Middle frontal gyrus (tissue), 1 donor: Measurements from ENCODE around the gene PSMD9.
"Not testable (repeated sequence)": the region's sequence is repeated elsewhere in the genome, so short reads cannot be mapped to it uniquely, and the experiment has no call there.

Source experiments
- DNase-seq: peaks from one replicate; pipeline ENCODE4 v3.0.0-alpha.2; 2015; ENCODE audit warnings: low spot score; ENCODE audit errors: extremely low spot score

The PSMD9 gene

DNA sequence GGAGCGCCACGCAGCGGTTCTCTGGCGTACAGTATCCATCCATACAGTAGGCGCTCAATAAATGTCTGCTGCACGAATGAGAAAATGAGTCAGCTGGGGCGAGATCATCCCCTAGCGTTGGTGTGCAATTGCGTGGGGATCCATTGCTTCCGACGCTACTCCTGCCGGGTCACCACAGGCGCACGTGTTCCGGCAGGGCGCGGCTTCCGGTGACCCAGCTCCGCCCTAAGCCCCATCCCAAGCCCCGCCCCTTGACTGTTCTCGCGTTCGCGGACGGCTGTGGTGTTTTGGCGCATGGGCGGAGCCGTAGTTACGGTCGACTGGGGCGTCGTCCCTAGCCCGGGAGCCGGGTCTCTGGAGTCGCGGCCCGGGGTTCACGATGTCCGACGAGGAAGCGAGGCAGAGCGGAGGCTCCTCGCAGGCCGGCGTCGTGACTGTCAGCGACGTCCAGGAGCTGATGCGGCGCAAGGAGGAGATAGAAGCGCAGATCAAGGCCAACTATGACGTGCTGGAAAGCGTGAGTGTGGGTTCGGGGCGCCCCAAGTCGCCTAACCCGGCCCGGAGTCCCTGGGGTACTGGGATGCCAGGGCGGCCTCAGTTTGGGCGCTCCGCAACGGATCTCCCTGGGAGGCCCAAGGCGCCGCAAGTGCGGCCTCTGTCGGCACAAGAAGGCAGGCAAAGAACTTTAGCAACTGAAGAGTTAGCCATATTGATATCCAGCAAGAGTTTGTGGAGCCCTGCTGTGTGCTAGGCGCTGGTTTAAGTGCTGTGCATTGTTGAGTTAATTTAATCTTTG is at the start of gene PSMD9:
Gene PSMD9 (plus strand): TSS at position 313 of the 796 bp plus-strand sequence. CDS start 67 bp downstream, at position 380.
- peak; percentile 93 for DNase-seq

DNA sequence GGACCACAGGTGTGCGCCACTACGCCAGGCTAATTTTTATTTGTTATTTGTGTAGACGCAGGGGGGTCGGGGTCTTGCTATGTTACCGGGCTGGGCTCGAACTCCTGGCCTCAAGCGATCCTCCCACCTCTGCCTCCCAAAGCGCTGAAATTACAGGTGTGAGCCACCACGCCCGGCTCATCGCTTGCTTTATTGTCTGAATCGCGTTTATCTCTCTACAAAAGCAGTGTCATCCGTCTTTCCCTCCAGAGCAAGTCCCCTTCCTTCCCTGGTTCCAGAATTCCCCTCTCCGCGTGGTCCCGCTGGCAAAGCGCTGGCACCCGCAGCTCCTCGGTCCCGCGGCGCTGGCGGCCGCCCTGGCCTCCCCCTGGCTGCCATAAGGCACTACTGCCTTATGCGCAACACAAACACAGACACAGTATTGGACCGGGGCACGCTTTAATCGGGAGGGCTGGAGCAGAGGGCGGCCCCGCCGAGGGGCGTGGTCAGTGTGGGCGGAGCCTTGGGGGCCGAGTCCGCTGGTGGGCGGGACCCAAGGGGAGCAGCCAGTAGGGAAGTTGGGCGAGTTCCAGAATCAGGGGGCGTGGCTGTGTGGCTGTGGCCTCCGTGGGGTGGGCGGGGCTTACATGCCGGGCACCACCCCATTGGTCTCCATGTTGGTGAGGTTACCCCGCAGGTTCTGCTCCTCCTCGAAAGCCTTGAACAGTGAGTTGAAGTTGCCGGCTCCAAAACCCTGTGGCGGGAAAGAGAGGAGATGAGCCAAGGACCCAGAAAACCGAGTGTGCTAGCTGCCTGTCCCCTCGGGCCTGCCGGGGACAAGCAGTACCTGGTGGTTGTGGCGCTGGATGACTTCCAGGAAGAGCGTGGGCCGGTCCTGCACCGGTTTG is 49.2 kb upstream of the PSMD9 start:
- peak; percentile 84 for DNase-seq

DNA sequence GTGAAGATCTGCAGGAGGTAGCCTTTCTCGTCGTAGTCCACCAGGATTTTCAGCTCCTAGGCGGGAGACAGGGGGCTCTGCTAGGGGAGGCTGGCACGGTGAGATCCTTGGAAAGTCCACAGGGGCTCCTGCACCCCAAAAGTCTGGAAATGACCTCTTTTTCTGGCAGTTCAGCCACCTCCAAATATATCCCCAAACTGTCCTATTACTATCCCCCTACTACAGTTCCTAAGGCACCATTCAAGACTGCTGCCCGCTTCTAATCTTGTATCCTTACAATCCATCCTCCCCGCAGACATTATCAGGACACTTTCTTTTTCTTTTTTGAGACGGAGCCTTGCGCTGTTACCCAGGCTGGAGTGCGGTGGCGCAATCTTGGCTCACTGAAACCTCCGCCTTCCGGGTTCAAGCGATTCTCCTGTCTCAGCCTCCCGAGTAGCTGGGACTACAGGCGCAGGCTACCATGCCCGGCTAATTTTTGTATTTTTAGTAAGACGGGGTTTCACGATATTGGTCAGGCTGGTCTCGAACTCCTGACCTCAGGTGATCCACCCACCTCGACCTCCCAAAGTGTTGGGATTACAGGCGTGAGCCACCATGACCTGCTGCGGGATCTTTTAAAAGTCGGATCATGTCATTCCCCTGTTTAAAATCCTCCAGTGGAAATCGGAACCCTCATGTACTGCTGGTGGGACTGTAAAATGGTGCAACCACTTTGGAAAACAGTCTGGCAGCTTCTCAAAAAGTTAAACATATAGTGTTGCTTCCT is 48.4 kb upstream of the PSMD9 start:
- no peak for DNase-seq

GRCh38 chr12:121843236-121843982 is 45.2 kb upstream of the PSMD9 start:
- no peak for DNase-seq

- no peak for DNase-seq
Observed at GRCh38 chr12:121845701-121846100, 42.9 kb upstream of the PSMD9 start.

DNA sequence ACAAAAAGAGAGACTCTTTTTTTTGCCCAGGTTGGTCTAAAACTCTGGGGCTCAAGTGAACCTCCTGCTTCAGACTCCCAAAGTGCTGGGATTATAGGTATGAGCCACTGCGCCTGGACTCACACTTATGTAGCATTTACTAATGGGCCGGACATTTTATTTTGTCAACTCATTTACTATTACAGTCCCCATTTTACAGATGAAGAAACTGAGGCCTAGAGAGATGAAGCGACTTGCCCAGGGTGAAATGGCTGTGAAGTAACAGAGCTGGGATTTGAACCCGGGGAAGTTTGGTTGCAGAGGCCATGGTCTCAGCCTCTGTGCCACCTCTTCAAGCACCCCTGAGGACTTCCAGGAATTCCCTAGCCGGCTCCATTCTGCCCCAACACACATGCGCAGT is 39.4 kb upstream of the PSMD9 start:
- DNase-seq, result no peak

DNA sequence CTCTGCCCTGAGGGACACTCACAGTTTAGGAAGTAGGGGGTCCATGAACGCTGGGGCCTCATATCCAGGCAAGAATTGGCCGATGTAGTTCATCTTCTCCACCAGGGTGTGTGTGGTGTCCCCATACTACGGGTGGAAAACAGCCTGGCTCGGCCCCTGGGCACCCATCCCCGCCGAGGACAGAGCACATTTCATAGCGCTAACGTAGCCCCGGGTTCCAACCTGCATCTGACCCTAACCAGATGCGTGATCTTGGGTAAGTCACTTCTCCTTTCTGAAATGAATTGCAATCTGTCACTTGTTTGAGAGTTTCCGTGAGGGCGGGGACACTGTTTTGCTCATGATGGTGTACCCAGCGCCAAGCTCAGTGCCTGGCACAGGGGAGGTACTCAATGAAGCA is 38.9 kb upstream of the PSMD9 start:
- DNase-seq, result no peak

DNA sequence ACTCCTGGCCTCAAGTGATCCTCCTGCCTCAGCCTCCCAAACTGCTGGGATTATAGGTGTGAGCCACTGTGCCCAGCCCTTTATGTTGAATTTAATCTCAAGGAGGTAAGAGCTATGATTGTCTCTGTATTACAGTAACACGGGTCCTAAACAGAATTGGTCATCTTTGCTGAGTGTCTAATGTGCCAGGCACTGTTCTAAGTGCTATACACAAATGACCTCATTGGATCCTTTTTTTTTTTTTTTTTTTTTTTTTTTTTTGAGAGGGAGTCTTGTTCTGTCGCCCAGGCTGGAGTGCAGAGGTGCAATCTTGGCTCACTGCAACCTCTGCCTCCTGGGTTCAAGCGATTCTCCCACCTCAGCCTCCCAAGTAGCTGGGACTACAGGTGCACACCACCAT is 36.2 kb upstream of the PSMD9 start:
- DNase-seq, result not testable (repeated sequence)

DNA sequence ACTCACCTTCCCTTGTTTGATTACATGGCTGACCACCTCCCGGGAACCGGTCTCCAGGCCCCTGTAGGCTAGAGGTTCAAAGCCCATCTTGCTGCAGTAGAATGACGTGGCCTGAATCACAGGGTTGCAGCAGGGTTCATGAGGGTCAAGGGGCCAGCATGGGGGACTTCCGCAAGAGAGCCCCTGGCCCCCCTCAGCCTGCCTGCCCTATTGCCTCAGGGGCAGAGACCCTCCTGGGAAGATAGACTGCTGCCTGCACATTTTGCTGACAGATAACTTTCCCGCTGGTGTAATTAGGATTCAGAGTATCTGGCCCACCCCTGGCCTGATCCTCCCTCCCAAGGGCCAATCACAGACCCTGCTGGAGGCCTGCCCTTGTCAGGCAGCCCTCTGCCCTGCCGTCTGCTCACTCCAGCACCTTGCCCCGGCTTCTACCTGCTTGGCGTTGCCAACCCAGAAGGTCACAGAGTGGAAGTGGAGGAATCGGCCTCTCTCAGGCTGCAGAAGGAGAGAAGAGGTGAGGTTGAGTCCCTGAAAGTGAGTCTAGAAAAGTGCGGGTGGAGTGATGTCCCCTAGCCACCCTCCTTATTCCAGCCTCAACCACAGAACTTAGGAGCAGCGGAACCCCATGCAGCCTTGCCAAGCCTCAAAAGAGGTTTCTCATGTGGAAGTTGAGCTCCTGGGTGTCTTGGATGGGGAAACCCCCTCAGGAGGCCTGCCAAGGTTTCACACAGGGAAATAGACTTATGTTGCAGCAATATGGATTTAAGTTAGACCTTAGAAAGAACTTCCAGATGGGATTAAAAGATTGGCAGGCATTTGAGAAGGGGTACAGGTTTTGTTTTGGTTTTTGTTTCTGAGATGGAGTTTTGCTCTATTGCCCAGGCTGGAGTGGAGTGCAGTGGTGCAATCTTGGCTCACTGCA is 31.0 kb upstream of the PSMD9 start:
- DNase-seq, result no peak

GRCh38 chr12:121858318-121858661 is 30.3 kb upstream of the PSMD9 start:
- no peak for DNase-seq

DNA sequence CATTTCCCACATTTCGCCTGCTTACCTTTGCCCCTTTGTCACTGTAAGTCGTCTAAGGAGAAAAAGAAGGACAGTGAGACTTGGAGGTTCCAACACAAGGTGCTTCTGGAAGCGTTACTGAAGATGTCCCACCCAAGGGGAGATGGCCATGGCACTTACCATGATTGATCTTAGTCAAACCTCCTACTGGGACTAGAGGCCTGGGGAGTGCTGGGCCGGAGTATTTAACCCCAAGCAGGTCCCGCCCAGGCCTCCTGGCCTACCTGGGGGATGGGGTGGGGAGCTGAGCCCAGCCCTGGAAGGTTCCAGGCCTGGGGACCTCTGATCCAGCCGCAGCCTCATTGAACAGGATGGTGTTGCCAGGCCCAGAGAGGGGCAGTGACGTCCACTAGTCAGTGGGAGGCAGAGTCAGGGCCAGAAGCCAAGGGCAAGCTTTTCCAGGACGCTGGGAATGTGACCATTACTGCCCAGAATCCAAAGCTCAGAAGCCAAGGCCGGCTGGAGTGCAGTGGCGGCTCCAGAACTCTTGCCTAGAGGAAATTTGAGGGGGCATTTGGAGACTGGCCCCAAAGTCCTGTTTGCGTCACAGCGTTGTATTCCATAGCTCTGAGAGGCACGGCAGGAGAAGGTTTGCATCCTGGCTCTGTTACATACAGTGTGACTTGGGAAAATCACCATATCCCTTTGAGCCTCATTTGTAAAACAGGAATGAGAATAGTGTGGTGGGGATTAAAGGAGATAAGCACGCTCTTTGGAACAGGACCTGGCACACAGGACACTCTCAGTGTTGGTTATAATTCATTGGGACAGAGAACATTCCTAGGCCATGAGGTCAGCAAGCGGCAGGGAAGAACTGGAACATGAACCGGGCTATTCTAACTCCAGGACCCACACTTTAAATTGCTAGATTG is 29.7 kb upstream of the PSMD9 start, which contains the start of gene HPD:
Gene HPD (minus strand): TSS at position 198 of the 911 bp plus-strand sequence. CDS start 36 bp downstream, at position 162.
- no peak for DNase-seq

- DNase-seq, result no peak
Observed at GRCh38 chr12:121860257-121860656, 28.3 kb upstream of the PSMD9 start.

GRCh38 chr12:121860699-121861098 is 27.9 kb upstream of the PSMD9 start:
- DNase-seq, result not testable (repeated sequence)

DNA sequence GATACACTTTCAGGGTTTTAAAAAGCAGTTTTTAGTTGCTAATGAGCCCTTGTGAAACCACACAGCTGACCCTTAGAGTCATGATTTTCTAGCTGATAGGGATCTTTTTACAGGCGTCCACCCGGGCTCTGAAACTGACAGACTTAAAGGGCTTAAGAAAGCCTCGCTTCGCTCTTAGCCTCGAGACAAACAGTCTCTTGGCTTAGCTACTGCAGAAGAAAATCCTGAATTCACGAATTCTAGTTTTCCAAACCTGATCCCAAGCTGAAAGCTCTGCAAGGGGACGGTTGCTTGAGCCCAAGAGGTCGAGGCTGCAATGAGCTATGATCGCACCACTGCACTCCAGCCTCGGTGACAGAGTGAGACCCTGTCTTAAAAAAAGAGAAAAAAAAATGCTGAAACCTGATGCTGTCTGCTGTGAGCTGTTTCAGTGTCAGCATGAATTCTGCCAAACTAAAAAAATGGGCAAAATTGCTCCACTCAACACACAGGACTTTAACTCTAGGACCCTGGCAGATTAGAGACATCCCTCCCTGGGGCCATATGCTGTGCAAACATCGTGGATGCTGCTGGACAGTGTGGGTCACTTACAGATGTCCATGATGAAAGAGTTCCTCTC is 26.8 kb upstream of the PSMD9 start:
- no peak for DNase-seq

GRCh38 chr12:121866331-121866730 is 22.3 kb upstream of the PSMD9 start:
- no peak for DNase-seq

GRCh38 chr12:121869229-121869628 is 19.4 kb upstream of the PSMD9 start:
- not testable (repeated sequence) for DNase-seq

- DNase-seq, result no peak
Observed at GRCh38 chr12:121871467-121871866, 17.1 kb upstream of the PSMD9 start.

DNA sequence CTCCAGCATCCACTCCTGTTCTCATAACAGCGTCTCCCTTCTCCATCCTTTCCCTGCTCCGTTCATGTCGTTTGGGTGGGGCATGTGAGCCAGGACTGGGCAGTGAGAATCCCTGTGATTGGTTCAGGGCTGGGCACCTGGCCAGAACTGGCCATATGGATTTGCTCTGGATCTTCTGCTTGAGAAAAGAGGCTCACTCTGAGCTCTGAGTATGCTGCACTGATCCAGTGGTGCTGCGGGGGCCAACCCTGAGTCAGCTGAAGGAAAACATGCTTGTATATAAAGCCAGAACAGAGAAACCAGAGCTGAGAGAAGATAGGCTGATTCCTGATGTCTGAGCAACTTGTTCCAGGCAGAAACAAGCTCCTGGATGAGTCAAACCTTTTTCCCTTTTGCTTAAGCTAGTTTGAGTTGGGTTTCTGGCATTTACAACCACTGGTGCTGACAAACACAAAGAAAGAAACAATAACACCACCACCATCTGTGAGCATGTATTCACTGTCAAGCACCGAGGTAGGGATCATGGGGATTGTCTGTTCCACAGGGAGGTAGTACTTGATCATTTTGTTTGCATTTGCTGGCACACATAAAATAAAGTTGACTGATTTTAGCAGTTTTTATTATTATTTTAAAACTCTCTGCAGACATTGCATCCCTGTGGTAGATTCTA is 15.9 kb upstream of the PSMD9 start:
- DNase-seq, result peak; percentile 58
